K562 (cell line): Measurements from ENCODE around the gene DOLPP1. TPM values are rescaled to one million over a fixed set of nuclear protein-coding genes. Genes with fewer than 3 reads are reported as not detected.
A peak's percentile ranks its signal among the peaks of the same experiment; 100 is the strongest.

Experiments used
- ATAC-seq: fragments of 200-7000 bp; cut with Tn5 transposase; 3 replicates; pipeline ENCODE4 v1.9.1; 2020; ENCODE audit warnings: moderate library complexity
- BruUV-seq: library from RNA; stranded (reverse); fragments of 400-500 nt; replicated peaks from 2 replicates; lab custom pipeline; 2021; lab: Mats Ljungman, UMichigan
- CTCF ChIA-PET: fragments of 300-600 bp; formaldehyde crosslinking; extraction: SDS; loops from one replicate; lab custom pipeline; 2021; ENCODE audit warnings: low intra/inter-chr PET ratio; lab: Yijun Ruan, JAX
- POLR2A ChIA-PET: fragments of 300-600, 350-650 bp; sonication (Branson Sonifier 250); formaldehyde crosslinking; extraction: SDS; loops from one replicate; lab custom pipeline; 2021; ENCODE audit warnings: antibody characterized with exemption, inconsistent platforms; lab: Yijun Ruan, JAX
- DNase-seq, 4 experiments: peaks; one replicate each; pipeline versions ENCODE4 v3.0.0 to v3.0.0-alpha.2; 2011 to 2018; ENCODE audit warnings: low spot score in 3 of 4, mixed read lengths in 3 of 4; ENCODE audit errors: extremely low read depth in 1 of 4
- FAIRE-seq: peaks from 2 replicates; lab custom pipeline; 2011; peaks lifted over from hg19 to GRCh38; lab: Jason Lieb, UNC
- H2AFZ ChIP-seq: 2 replicates; pipeline ENCODE4 v1.6.0; 2011; ENCODE audit warnings: low read depth, low read length, control low read depth, inconsistent platforms
- H3K27ac ChIP-seq: fragments of 200-600 bp; 3 replicates; pipeline ENCODE4 v1.8.0; 2011; ENCODE audit warnings: low read depth, mild to moderate bottlenecking, control low read depth, inconsistent platforms, low read length, moderate library complexity, mixed read lengths; ENCODE audit errors: extremely low read depth
- H3K27me3 ChIP-seq, 2 experiments: fragments of 300-600 bp in 1 of 2; 2 replicates in 1 of 2; 3 replicates in 1 of 2; pipeline versions ENCODE4 v1.6.0 to v1.8.0; 2011; ENCODE audit warnings: inconsistent platforms in 2 of 2, low read length in 2 of 2, mild to moderate bottlenecking in 1 of 2, mixed read lengths in 1 of 2, moderate library complexity in 1 of 2; ENCODE audit not compliant: control insufficient read depth in 2 of 2, insufficient read depth in 2 of 2
- H3K36me3 ChIP-seq: fragments of 300-600 bp; 3 replicates; pipeline ENCODE4 v1.8.0; 2011; ENCODE audit warnings: mild to moderate bottlenecking, low read length, inconsistent platforms; ENCODE audit not compliant: control insufficient read depth, insufficient read depth
- H3K4me1 ChIP-seq, 2 experiments: fragments of 200-600 bp in 1 of 2; replicated peaks in 1 of 2; 2 replicates in 1 of 2; 3 replicates in 1 of 2; pipeline versions ENCODE4 v1.5.1 to v1.8.0; 2011; ENCODE audit warnings: inconsistent platforms in 2 of 2, low read length in 2 of 2, mild to moderate bottlenecking in 1 of 2, mixed read lengths in 1 of 2, moderate library complexity in 1 of 2; ENCODE audit not compliant: control insufficient read depth in 2 of 2, insufficient read depth in 2 of 2
- H3K4me2 ChIP-seq: 2 replicates; pipeline ENCODE4 v1.6.1; 2011; ENCODE audit warnings: low read length, control low read depth, inconsistent platforms, mixed read lengths; ENCODE audit not compliant: insufficient read depth
- H3K4me3 ChIP-seq: fragments of 200-600 bp; sonication (generic), shearing (Covaris generic); 2 replicates; pipeline ENCODE4 v1.5.1; 2016; ENCODE audit warnings: control low read depth, inconsistent platforms
- H3K79me2 ChIP-seq: fragments of 200-600 bp; 3 replicates; pipeline ENCODE4 v1.8.0; 2011; ENCODE audit warnings: low read length, inconsistent platforms; ENCODE audit not compliant: control insufficient read depth, insufficient read depth
- H3K9ac ChIP-seq, 2 experiments: 2 replicates each; pipeline versions ENCODE4 v1.6.0 to v1.6.1; 2011; ENCODE audit warnings: low read depth in 2 of 2, low read length in 2 of 2, control low read depth in 1 of 2, inconsistent platforms in 1 of 2, mild to moderate bottlenecking in 1 of 2, mixed read lengths in 1 of 2; ENCODE audit not compliant: insufficient read depth in 1 of 2
- H3K9me1 ChIP-seq: one replicate; pipeline ENCODE4 v1.6.0; 2011; ENCODE audit warnings: inconsistent platforms, mild to moderate bottlenecking, low read length, moderate library complexity; ENCODE audit not compliant: control insufficient read depth, insufficient read depth
- H3K9me3 ChIP-seq: replicated peaks from 2 replicates; pipeline ENCODE4 v1.5.1; 2011; ENCODE audit warnings: low read depth, low read length, inconsistent platforms; ENCODE audit not compliant: control insufficient read depth, insufficient read depth
- H4K20me1 ChIP-seq: replicated peaks from 2 replicates; pipeline ENCODE4 v1.6.1; 2011; ENCODE audit warnings: low read length, inconsistent platforms, mixed read lengths; ENCODE audit not compliant: control insufficient read depth, insufficient read depth
- CBX1 ChIP-seq: sonication (generic); IDR thresholded peaks from 2 replicates; pipeline ENCODE4 v1.6.1; 2016; ENCODE audit warnings: antibody characterized with exemption, low read depth, mild to moderate bottlenecking
- CREB3 ChIP-seq: fragments of 450-650 bp; conservative IDR thresholded peaks from 2 replicates; pipeline ENCODE4 v1.6.1; 2016; ENCODE audit warnings: missing genetic modification characterization, low read depth, mild to moderate bottlenecking, missing compliant biosample characterization, moderate library complexity
- ERF ChIP-seq: fragments of 450-650 bp; formaldehyde crosslinking; IDR thresholded peaks from 2 replicates; pipeline ENCODE4 v1.4.0; 2020; ENCODE audit warnings: mild to moderate bottlenecking, mixed read lengths
- HNRNPUL1 ChIP-seq: fragments of 200-400 bp; formaldehyde crosslinking; IDR thresholded peaks from 2 replicates; pipeline ENCODE4 v1.6.1; 2017; ENCODE audit warnings: low read length
- NR4A1 ChIP-seq, 2 experiments: fragments of 250-450 bp in 1 of 2; fragments of 450-650 bp in 1 of 2; sonication (Bioruptor Pico) in 1 of 2; IDR thresholded peaks; 2 replicates each; pipeline versions ENCODE4 v1.4.0 to v1.6.1; 2016 to 2020; ENCODE audit warnings: mild to moderate bottlenecking in 2 of 2, missing compliant biosample characterization in 1 of 2, missing genetic modification characterization in 1 of 2, moderate library complexity in 1 of 2
- PCBP1 ChIP-seq: fragments of 200-400 bp; formaldehyde crosslinking; IDR thresholded peaks from 2 replicates; pipeline ENCODE4 v1.6.1; 2018; ENCODE audit warnings: mild to moderate bottlenecking, low read depth, low read length; ENCODE audit not compliant: poor library complexity, severe bottlenecking
- PHF8 ChIP-seq: fragments of 200-600 bp; sonication (generic); IDR thresholded peaks from 2 replicates; pipeline ENCODE4 v1.6.1; 2012; ENCODE audit warnings: mixed run types, mild to moderate bottlenecking, inconsistent platforms, low read length, moderate library complexity, borderline replicate concordance
- POLR2A ChIP-seq: fragments of 450-650 bp; conservative IDR thresholded peaks from 2 replicates; pipeline ENCODE4 v1.6.1; 2016
- STAT6 ChIP-seq: sonication (generic); formaldehyde crosslinking; IDR thresholded peaks from 2 replicates; pipeline ENCODE4 v1.8.1; 2023; ENCODE audit warnings: mild to moderate bottlenecking, missing genetic modification reagents
- WHSC1 ChIP-seq: IDR thresholded peaks from one replicate; pipeline ENCODE4 v1.6.1; 2012; ENCODE audit warnings: low read length, control low read depth, inconsistent platforms
- ZNF12 ChIP-seq: sonication (generic); formaldehyde crosslinking; IDR thresholded peaks from 2 replicates; pipeline ENCODE4 v1.4.0; 2020; ENCODE audit warnings: mild to moderate bottlenecking, missing genetic modification reagents
- ZNF165 ChIP-seq: fragments of 250-450 bp; sonication (Bioruptor Pico); IDR thresholded peaks from 2 replicates; pipeline ENCODE4 v1.4.0; 2020; ENCODE audit warnings: borderline replicate concordance
- ZNF263 ChIP-seq: sonication (generic); formaldehyde crosslinking; IDR thresholded peaks from 2 replicates; pipeline ENCODE4 v1.8.0; 2022; ENCODE audit warnings: mild to moderate bottlenecking, missing genetic modification reagents, borderline replicate concordance
- ZNF561 ChIP-seq: fragments of 450-650 bp; formaldehyde crosslinking; conservative IDR thresholded peaks from 2 replicates; pipeline ENCODE4 v1.4.0; 2020; ENCODE audit warnings: mild to moderate bottlenecking, moderate library complexity
- ZNF740 ChIP-seq, 3 experiments: fragments of 200-800 bp in 1 of 3; sonication (Bioruptor generic) in 1 of 3; sonication (generic) in 1 of 3; formaldehyde crosslinking in 1 of 3; IDR thresholded peaks; 2 replicates each; pipeline versions ENCODE4 v1.6.1 to v1.8.0; 2016 to 2022; ENCODE audit warnings: mild to moderate bottlenecking in 2 of 3, missing compliant biosample characterization in 2 of 3, missing genetic modification characterization in 2 of 3, missing genetic modification reagents in 1 of 3
- WGBS: fragments of 100-300 bp; shearing (Covaris generic); methylation state at CpG from one replicate; pipeline ENCODE4 v1.1.6; 2016; ENCODE audit warnings: low coverage, mixed read lengths; ENCODE audit not compliant: insufficient coverage; ENCODE audit errors: missing lambda C conversion rate; 5-methylcytosine and 5-hydroxymethylcytosine counted together
- in situ Hi-C: fragments of 300-500 bp; cut with MboI; formaldehyde crosslinking; loops from 4 replicates; pipeline ENCODE4 v1.15.0; 2018; ENCODE audit warnings: inconsistent platforms, mixed read lengths
- intact Hi-C: fragments of 100-400 bp; cut with micrococcal nuclease; formaldehyde crosslinking; loops from 2 replicates; pipeline ENCODE4 v1.14.2; 2022
- polyA plus RNA-seq, 8 experiments: library from polyadenylated mRNA; depleted of rRNA in 4 of 8; stranded (reverse) in 5 of 8; unstranded in 3 of 8; fragments of >200 nt; fragmentation: Nextera tagmentation in 2 of 8; fragmentation: Illumina TruSeq in 1 of 8; extraction: Ambion mirVana in 2 of 8; extraction: Trizol in 1 of 8; gene quantifications; 2 replicates each; pipeline versions ENCODE4 v1.2.1 to v1.2.3, GENCODE V29; 2011 to 2014; ENCODE audit warnings: inconsistent platforms in 1 of 8, missing spikeins in 1 of 8
- total RNA-seq, 7 experiments: library from RNA; depleted of rRNA in 6 of 7; stranded (reverse); fragments of >200 nt in 6 of 7; fragmentation: Illumina TruSeq in 2 of 7; extraction: Trizol in 2 of 7; gene quantifications; 2 replicates each; pipeline versions ENCODE4 v1.2.1 to v1.2.3, GENCODE V29; 2011 to 2021; ENCODE audit warnings: low replicate concordance in 1 of 7

DOLPP1 gene
- total and polyA plus RNA-seq, 9 of the 15 experiments (the other 6 are each of a cell fraction or from before 2014, with no cell fraction given), result 3.0 to 39.8 (median 30.5) TPM

GRCh38 chr9:129069862-129070641, 10.9 kb upstream of the DOLPP1 start:
- no TSS peak for BruUV-seq
- FAIRE-seq (no peak), DNase-seq (no peak), ATAC-seq (no peak)
- Histone ChIP-seq H3K79me2 (peaks cover 16% of the 10 kb centered on the region; the same call in 2 of the 3 replicates), H3K4me3 (no peak overlapping the region), H3K27ac (peak overlapping the region; percentile 92), H3K27me3 (no peaks in the 10 kb centered on the region), H3K9me1 (peaks cover 5% of the 10 kb centered on the region), H4K20me1 (no peaks in the 10 kb centered on the region), H3K9me3 (no peaks in the 10 kb centered on the region), H3K9ac (peak overlapping the region; percentile 75 to 86), H2AFZ (peak overlapping the region; percentile 14), H3K4me1 (peaks cover 44 to 54% of the 10 kb centered on the region in 2 experiments), H3K4me2 (peak overlapping the region; percentile 69), H3K36me3 (peaks cover 60% of the 10 kb centered on the region)
- intact Hi-C loops (loop anchor here (1.0 kb wide), 1 partner anchor 34 kb away; the partner anchor contains the start of gene MIGA2), in situ Hi-C loops (no loop called here)
- CTCF ChIA-PET, result no interaction called here
- 86% methylated on average over 19 of the region's 26 CpGs for WGBS
- POLR2A ChIA-PET, result interaction anchor here (0.5 to 1.3 kb wide), 5 partner anchors 11 to 425 kb away, joined by 3 to 7 read pairs (median 3); partner anchors contain the start of gene DOLPP1
- no peak for TF ChIP-seq HNRNPUL1
- 0 out of 2 replicates have a peak, but pooled peaks have one; percentile 4 for TF ChIP-seq ERF
- TF ChIP-seq ZNF263, result peak; percentile 28; the same call in 1 of the 2 replicates
- no peak for TF ChIP-seq NR4A1 (CRISPR knock-in tag; IDR thresholded peaks at IDR 0.05)
- TF ChIP-seq NR4A1 (tag; IDR thresholded peaks at IDR 0.05), result 0 out of 2 replicates have a peak, but pooled peaks have one; percentile 5
- 0 out of 2 replicates have a peak, but pooled peaks have one; percentile 12 for TF ChIP-seq CREB3 (tag)
- TF ChIP-seq ZNF12 (CRISPR knock-in tag), result peak; percentile 7; the same call in 1 of the 2 replicates
- no peak for TF ChIP-seq PHF8
- TF ChIP-seq POLR2A, result 0 out of 2 replicates have a peak, but pooled peaks have one; percentile 12
- 0 out of 2 replicates have a peak, but pooled peaks have one; percentile 32 for TF ChIP-seq STAT6 (CRISPR knock-in tag)
- 0 out of 2 replicates have a peak, but pooled peaks have one; percentile 10 for TF ChIP-seq ZNF165 (CRISPR knock-in tag)
- TF ChIP-seq ZNF561 (CRISPR knock-in tag), result no peak
- peak; percentile 39 for TF ChIP-seq WHSC1
- TF ChIP-seq CBX1, result peak; percentile 45; the same call in 1 of the 2 replicates
- 0 out of 2 replicates have a peak, but pooled peaks have one; percentile 36 for TF ChIP-seq ZNF740 (CRISPR knock-in tag; IDR thresholded peaks at IDR 0.05)
- no peak for TF ChIP-seq ZNF740 (tag; IDR thresholded peaks at IDR 0.05)
- peak; percentile 7 for TF ChIP-seq PCBP1
